ENCODE data around the gene PIEZO1. TPM values are rescaled to one million over a fixed set of nuclear protein-coding genes. Genes with fewer than 3 reads are reported as not detected.

The PIEZO1 gene
- total and polyA plus RNA-seq, 2 experiments from 2014 or later = 30.4 to 70.1 TPM

GRCh38 chr16:88747588-88748301, 37.3 kb downstream of the PIEZO1 start:
- Histone ChIP-seq H3K9me2 (ENCODE audit: insufficient read depth) (no peaks in the 10 kb centered on the region), H3F3A (replicated peaks; ENCODE audit: low read depth) (no peaks in the 10 kb centered on the region), H2AFZ (no peak overlapping the region), H3K79me2 (replicated peaks; ENCODE audit: insufficient read depth) (no peaks in the 10 kb centered on the region), H3K4me1 (ENCODE audit: insufficient read depth) (no peaks in the 10 kb centered on the region; the same call in 1 of the 2 replicates), H3K27ac (ENCODE audit: low read depth) (no peak overlapping the region), H4K20me1 (replicated peaks; ENCODE audit: insufficient read depth) (no peaks in the 10 kb centered on the region), H3K36me3 (ENCODE audit: insufficient read depth) (no peaks in the 10 kb centered on the region), H3K27me3 (ENCODE audit: insufficient read depth) (no peaks in the 10 kb centered on the region), H3K4me3 (no peak overlapping the region), H3K4me2 (no peak overlapping the region)
- DNase-seq (ENCODE audit: low spot score) = peak; percentile 83
- H3K27ac Mint-ChIP-seq = no peak overlapping the region
- H3K36me3 Mint-ChIP-seq (ENCODE audit: low read depth) = peaks cover 3% of the 10 kb centered on the region; the same call in 1 of the 3 replicates
- TF ChIP-seq CREB1 (CRISPR knock-in tag; IDR thresholded peaks at IDR 0.05; ENCODE audit: low read depth) (no peak), CTCF (conservative IDR thresholded peaks at IDR 0.05; ENCODE audit: low read depth in 2 of 2) (peak; percentile 42 to 79)
- no peaks in the 10 kb centered on the region for H3K9me3 Mint-ChIP-seq
- ATAC-seq = peak; percentile 52
- H3K4me1 Mint-ChIP-seq = peaks cover 7% of the 10 kb centered on the region; the same call in 2 of the 3 replicates
- peaks cover 9% of the 10 kb centered on the region for H3K27me3 Mint-ChIP-seq (ENCODE audit: insufficient read depth, low read depth, poor library complexity)
- no peak overlapping the region for H3K4me3 Mint-ChIP-seq

DNA sequence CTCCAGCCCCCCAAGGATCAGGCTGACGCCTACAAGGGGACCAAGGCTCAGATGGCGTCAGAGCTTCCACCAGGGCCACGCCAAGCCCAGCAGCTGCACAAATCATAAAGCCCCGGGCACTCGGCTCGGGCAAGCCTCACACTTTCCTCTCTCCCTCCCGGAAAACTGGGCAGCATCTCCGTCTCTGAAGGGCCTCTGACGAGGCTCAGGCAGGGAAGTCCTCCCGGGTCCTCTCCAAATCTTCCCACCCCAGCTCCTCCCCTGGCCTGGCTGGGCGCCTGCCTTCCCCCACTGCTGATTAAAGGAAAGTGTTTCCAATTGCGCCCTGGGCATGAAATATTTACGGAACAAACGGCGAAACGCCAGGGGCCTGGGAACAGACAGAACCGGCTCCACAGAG, 38.5 kb downstream of the PIEZO1 start:
- H3K36me3 Mint-ChIP-seq (ENCODE audit: low read depth) = peaks cover under 1% of the 10 kb centered on the region; the same call in 1 of the 3 replicates
- H3F3A ChIP-seq (replicated peaks; ENCODE audit: low read depth) = no peaks in the 10 kb centered on the region
- H3K27me3 ChIP-seq (ENCODE audit: insufficient read depth) = no peaks in the 10 kb centered on the region
- H4K20me1 ChIP-seq (replicated peaks; ENCODE audit: insufficient read depth) = no peaks in the 10 kb centered on the region
- H3K27ac ChIP-seq (ENCODE audit: low read depth) = no peak overlapping the region
- no peaks in the 10 kb centered on the region for H3K9me3 Mint-ChIP-seq
- no peak overlapping the region for H3K4me3 Mint-ChIP-seq
- H3K4me1 Mint-ChIP-seq = peaks cover 7% of the 10 kb centered on the region; the same call in 2 of the 3 replicates
- no peaks in the 10 kb centered on the region; the same call in 1 of the 2 replicates for H3K4me1 ChIP-seq (ENCODE audit: insufficient read depth)
- H2AFZ ChIP-seq = no peak overlapping the region
- no peaks in the 10 kb centered on the region for H3K36me3 ChIP-seq (ENCODE audit: insufficient read depth)
- H3K9me2 ChIP-seq (ENCODE audit: insufficient read depth) = no peaks in the 10 kb centered on the region
- peak overlapping the region; percentile 67; the same call in 1 of the 2 replicates for H3K27ac Mint-ChIP-seq
- H3K79me2 ChIP-seq (replicated peaks; ENCODE audit: insufficient read depth) = no peaks in the 10 kb centered on the region
- no peak overlapping the region for H3K4me3 ChIP-seq
- H3K4me2 ChIP-seq = no peak overlapping the region
- H3K27me3 Mint-ChIP-seq (ENCODE audit: insufficient read depth, low read depth, poor library complexity) = peaks cover 9% of the 10 kb centered on the region
- DNase-seq (ENCODE audit: low spot score) (no peak), ATAC-seq (no peak)
- no peak for TF ChIP-seq ZNF114 (CRISPR knock-in tag; IDR thresholded peaks at IDR 0.05)
- TF ChIP-seq NANOG (IDR thresholded peaks at IDR 0.05; ENCODE audit: borderline replicate concordance) = no peak
- no peak for TF ChIP-seq POLR2AphosphoS5 (IDR thresholded peaks at IDR 0.05; ENCODE audit: low read depth)
- TF ChIP-seq STAT1 (IDR thresholded peaks at IDR 0.05; ENCODE audit: unreplicated experiment) = no peak
- TF ChIP-seq JUNB (IDR thresholded peaks at IDR 0.05; ENCODE audit: unreplicated experiment) = no peak
- TF ChIP-seq ETS1 (IDR thresholded peaks at IDR 0.05) = no peak
- no peak for TF ChIP-seq ZNF331 (CRISPR knock-in tag; IDR thresholded peaks at IDR 0.05; ENCODE audit: low read depth)
- TF ChIP-seq CTCF (conservative IDR thresholded peaks at IDR 0.05; ENCODE audit: low read depth in 2 of 2) = no peak
- TF ChIP-seq ZNF462 (CRISPR knock-in tag; IDR thresholded peaks at IDR 0.05) = no peak

Data from GM23338 (cell line).